H1 (cell line): Measurements from ENCODE around the gene ARL3. TPM values are rescaled to one million over a fixed set of nuclear protein-coding genes. Genes with fewer than 3 reads are reported as not detected.

Experiments used
- CHD1 ChIP-seq: IDR thresholded peaks from 2 replicates; pipeline ENCODE4 v1.6.1; 2012; ENCODE audit warnings: low read depth, low read length, improper control_type of control experiment
- GTF2F1 ChIP-seq: IDR thresholded peaks from 2 replicates; pipeline ENCODE4 v1.6.1; 2012; ENCODE audit warnings: low read depth, low read length, improper control_type of control experiment, borderline replicate concordance
- JUND ChIP-seq: IDR thresholded peaks from 2 replicates; pipeline ENCODE4 v1.6.1; 2011; ENCODE audit warnings: mild to moderate bottlenecking, improper control_type of control experiment, low read length
- NANOG ChIP-seq: IDR thresholded peaks from 2 replicates; pipeline ENCODE4 v1.6.1; 2011; ENCODE audit warnings: low read length, low read depth, mild to moderate bottlenecking, inconsistent platforms; ENCODE audit not compliant: insufficient read depth, poor library complexity, severe bottlenecking
- polyA plus RNA-seq, 7 experiments: library from polyadenylated mRNA; depleted of rRNA in 3 of 7; stranded (reverse) in 5 of 7; unstranded in 2 of 7; fragments of >200 nt in 5 of 7; fragments of 200-250 nt in 2 of 7; gene quantifications; 1 replicate in 5 of 7; 2 replicates in 1 of 7; 4 replicates in 1 of 7; pipeline versions ENCODE4 v1.2.1 to v1.2.3, GENCODE V29; 2011 to 2013; ENCODE audit warnings: missing spikeins in 2 of 7, mixed read lengths in 2 of 7
- total RNA-seq: library from RNA; stranded (reverse); fragmentation: NEBNext Ultra II Directional; extraction: Animal tissue kit (Norgen Biotek cat#: 25700); gene quantifications from 2 replicates; pipeline ENCODE4 v1.2.1, GENCODE V29; 2021
- TF ChIP-seq, protein P1 (sequence below): IDR thresholded peaks from 2 replicates; pipeline ENCODE4 v1.6.1; 2012; ENCODE audit warnings: inconsistent platforms

Gene ARL3
- total and polyA plus RNA-seq, 2 of the 8 experiments (the other 6 are each of a cell fraction or from before 2014, with no cell fraction given): 8.8 to 16.2 TPM

DNA sequence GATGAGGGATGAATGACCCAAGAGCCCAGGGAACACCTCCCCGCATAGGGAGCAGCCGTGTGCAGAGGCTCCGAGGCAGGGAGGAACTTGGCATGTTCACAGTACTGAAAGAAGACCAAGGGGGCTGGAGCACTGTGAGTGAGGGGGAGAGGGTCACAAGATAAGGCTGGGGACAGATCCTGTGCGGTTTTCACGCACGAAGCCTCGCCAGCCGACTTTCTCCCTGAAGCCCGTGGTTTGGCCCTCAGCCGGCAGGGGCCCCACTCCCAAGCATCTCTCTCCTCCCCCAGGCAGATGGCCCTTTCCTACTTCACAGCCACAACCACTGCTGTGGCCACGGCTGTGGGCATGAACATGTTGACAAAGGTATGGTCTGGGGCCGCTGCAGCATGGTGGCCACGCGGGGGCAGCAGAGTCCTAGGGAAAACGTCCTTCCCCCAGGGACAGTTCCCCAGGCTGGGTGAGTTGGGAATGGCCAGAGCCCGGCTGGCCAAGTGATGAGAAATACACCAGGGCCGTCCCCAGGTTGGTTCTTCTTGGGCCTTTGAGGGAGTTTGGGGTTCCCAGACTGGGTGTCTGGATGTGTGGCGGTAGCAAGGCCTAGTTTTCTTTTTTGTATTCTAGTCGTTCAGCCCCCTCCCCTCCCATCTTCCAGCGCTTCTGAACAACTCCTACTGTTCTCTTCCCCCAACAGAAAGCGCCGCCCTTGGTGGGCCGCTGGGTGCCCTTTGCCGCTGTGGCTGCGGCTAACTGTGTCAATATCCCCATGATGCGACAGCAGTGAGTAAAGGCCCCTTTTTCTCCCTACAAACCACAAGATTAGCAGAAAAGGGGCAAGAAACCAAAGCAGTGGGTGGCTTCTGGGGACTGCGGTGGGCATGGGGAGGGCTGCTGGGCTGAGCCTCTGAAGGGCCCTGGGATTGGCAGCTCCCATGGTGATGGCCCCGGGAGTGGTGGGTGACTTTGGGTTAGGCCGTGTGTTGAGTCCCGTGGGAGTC is 15.1 kb upstream of the ARL3 start (continued):
- TF ChIP-seq NANOG (no peak), GTF2F1 (no peak), JUND (0 out of 2 replicates have a peak, but pooled peaks have one; percentile 17), CHD1 (no peak)
- TF ChIP-seq, protein P1, sequence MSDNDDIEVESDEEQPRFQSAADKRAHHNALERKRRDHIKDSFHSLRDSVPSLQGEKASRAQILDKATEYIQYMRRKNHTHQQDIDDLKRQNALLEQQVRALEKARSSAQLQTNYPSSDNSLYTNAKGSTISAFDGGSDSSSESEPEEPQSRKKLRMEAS: peak; percentile 61
